Fibroblast of upper back skin (primary cell): ENCODE results near the gene NPW.
A peak's percentile ranks its signal among the peaks of the same experiment; 100 is the strongest.

Experiments used
- DNase-seq: peaks from one replicate; pipeline ENCODE4 v3.0.0-alpha.2; 2013

The NPW gene

GRCh38 chr16:2019518-2019920 lies at the start of gene NPW:
Gene NPW (plus strand): TSS chr16:2019785.
- no peak for DNase-seq

DNA sequence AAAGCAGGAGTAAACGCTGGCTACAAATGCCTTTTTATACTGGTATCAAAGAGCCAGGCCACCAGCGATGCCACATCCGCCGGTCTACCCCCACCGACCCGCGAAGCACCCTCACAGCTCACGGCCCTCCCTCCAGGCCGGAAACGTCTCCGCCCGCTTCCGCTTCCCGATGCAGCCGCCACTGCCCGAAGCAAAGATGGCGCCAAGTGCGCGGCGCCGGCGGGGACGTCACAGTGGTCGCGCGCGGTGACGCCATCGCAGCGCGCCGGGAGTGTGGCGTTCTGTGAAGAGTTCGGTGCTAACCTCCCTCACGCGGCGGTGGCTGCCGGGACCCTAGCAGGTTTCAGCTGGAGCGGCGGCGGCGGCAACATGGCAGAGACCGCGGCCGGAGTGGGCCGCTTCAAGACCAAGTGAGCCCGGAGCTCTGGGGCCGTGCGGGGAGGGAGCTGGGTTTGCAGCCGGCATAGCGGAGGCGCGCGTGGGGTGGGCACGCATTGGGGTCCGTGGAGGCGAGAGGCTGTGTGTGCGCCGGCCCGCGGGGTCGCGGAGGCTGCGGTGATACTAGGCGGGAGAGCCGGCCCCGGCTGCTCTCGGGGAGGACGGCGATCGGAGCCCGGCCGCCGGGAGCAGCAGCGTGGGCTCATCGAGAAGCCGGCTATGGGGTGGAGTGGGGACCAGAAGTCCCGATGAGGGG lies 47.6 kb upstream of the NPW start, which contains the start of gene TBL3:
TBL3 (plus strand) TSS at position 258 of the 694 bp plus-strand sequence; CDS start at position 370, 112 bp downstream.
- peak; percentile 95 for DNase-seq

DNA sequence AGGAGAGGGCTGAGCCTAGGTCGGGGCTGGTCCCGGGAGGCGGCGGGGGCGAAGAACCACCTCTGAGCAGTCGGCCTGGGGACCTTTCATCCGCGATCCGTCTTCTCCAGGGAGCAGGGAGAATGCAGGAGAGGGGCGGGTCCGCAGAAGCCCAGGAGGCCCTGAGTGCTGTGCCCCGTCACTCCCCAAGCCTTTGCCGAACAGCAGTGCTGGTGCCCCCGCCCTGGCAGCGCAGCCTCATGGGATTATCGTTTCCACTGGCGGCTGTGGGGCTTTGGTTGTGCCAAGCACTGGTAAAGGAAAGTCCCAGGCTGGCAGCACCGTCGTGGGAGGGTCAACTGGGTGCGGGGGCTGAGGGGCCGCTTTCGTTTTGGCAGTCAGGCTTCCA lies 47.1 kb upstream of the NPW start:
- DNase-seq, result no peak

- no peak for DNase-seq
Observed at GRCh38 chr16:1973461-1974156, 46.0 kb upstream of the NPW start.

DNA sequence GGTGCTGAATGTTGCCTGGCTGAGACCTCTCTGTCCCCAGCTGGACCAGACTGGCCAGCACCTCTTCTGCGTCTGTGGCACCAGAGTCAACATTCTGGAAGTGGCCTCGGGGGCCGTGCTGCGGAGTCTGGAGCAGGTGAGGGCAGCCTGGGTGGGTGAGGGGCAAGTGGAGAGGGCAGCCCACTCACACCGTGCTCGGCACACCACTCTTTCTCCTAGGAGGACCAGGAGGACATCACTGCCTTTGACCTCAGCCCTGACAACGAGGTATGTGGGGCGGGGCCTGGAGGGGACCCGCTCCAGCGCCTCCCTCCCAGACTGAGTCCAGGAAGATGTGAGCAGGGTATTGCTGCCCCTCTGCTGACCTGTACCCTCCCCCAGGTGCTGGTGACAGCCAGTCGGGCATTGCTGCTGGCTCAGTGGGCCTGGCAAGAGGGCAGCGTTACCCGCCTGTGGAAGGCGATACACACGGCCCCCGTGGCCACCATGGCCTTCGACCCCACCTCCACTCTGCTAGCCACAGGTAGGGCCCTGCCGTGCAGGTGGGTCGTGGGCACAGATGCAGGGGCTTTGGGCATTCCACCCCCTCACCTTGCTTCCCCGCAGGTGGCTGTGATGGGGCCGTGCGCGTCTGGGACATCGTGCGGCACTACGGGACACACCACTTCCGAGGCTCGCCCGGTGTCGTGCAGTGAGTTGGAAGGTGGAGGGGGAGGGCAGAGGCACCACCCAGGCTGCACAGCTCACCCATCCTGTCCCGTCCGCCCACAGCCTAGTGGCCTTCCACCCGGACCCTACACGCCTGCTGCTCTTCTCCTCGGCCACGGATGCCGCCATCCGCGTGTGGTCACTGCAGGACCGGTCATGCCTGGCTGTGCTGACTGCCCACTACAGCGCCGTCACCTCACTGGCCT lies 45.2 kb upstream of the NPW start:
- no peak for DNase-seq

DNA sequence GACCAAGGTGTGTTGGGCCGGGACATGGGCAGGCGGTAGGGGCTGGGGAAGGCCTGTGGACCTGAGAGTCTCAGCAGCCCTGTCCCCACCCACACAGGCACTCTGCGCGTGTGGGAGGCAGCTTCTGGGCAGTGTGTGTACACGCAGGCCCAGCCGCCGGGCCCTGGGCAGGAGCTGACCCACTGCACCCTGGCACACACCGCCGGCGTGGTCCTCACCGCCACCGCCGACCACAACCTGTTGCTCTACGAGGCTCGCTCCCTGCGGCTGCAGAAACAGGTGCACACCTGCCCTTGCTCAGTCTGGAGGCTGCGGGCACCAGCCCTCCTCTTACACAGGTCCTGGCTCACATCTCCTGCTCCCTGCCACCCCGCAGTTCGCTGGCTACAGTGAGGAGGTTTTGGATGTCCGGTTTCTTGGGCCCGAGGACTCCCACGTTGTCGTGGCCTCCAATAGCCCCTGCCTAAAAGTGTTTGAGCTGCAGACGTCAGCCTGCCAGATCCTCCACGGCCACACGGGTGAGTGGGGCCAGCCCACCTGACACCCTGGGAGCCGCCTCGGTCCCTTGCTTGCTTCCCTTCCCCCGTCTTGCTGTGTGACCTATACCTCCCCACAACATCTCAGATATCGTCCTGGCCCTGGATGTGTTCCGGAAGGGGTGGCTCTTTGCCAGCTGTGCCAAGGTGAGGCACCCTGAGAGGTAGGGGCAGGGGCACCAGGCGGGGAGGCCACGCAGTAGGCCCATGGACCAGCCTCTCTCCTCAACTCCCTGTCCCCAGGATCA lies 44.0 kb upstream of the NPW start:
- no peak for DNase-seq

DNA sequence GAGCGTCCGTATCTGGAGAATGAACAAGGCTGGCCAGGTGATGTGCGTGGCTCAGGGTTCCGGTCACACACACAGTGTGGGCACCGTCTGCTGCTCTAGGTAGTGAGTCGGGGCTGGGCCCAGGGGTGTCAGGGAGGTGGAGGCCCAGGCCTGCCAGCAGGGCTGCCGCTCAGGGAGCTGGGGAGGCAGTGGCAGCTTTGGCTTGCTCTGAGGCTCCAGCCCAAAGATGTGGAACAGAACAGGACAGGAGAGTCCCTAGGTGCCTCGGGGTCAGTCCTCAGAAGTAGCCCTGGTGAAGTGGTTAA lies 43.4 kb upstream of the NPW start:
- DNase-seq, result no peak

DNA sequence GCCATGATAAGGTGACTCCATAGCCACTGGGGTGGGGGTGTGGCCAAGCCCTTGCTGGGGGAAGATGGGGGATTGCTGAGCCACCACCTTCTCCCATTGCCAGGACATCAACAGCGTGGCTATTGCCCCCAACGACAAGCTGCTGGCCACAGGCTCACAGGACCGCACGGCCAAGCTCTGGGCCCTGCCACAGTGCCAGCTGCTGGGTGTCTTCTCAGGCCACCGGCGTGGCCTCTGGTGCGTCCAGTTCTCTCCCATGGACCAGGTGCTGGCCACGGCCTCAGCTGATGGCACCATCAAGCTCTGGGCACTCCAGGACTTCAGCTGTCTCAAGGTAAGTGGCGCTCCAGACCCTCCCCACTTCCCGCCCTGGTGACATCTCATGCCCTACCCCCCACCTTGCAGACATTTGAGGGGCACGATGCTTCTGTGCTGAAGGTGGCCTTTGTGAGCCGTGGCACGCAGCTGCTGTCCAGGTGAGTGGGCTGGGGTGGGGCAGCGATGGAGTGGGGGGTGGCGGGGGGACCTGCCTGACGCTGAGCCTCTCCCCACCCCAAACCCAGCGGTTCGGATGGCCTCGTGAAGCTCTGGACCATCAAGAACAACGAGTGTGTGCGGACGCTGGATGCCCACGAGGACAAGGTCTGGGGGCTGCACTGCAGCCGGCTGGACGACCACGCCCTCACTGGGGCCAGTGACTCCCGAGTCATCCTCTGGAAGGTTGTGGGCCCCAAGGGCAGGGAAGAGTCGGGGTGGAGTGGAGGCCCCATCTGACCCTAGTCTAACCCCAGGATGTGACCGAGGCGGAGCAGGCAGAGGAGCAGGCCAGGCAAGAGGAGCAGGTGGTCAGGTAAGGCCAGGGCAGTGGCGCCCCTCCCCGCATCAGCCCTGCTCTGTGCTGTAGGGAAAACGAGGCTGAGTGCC lies 42.4 kb upstream of the NPW start:
- DNase-seq, result no peak

- DNase-seq, result no peak
Observed at GRCh38 chr16:1977875-1978268, 41.7 kb upstream of the NPW start.

- DNase-seq, result no peak
Observed at GRCh38 chr16:1978476-1979120, 41.0 kb upstream of the NPW start.

GRCh38 chr16:1979271-1980029 lies 40.1 kb upstream of the NPW start:
- no peak for DNase-seq

DNA sequence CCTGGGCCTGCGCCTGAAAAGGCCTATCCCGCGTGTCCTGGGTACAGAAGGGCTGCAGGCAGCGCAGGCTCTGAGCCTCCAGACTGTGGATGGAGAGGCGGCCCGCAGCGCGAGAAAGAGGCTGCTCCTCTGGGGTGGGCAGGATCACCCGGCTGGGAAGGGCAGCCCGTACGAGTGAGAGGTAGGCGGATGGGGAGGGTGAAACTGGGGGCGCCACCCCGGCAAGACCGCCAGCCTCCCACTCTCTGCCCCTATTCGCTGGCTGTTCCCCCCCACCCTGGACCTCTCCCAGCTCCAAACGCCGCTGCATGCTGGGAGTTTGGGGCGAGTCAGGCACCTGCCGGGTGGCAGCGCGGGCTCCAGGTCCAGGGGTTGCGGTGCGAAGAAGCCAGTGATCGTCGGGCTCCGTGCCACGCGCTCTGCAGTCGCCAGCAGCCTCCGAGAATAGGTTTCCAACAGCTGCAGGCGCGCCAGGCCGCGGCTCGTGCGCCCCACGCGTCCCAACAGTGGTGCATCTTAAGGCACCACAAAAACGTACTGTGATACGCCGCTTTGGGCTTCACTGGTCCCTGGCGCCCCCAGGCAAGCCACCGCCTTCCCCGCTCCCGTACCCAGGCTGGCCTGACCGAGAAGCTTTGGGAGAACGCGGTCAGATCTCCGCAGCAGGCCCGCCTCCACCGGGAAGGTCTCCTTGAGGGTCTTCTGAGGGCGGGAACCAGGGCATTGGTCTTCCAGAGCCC lies 39.4 kb upstream of the NPW start:
- DNase-seq, result no peak

DNA sequence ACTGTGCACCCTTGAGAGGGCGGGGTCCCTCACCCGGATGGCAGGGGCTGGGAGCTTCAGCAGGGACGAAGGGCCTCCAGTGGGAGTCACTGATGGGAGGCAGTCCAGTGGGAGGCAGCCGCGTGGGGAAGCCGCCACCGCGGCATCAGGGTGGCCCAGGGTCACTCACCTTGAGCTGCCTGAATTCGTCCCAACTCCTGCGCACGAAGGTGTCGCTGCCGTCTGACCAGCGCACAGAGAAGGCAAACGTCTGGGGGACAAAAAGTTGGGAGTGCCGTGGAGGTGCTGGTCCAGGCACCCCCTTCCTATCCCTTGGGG lies 38.9 kb upstream of the NPW start:
- DNase-seq, result no peak

GRCh38 chr16:1981398-1981836 lies 38.2 kb upstream of the NPW start, which contains the start of gene NOXO1:
Gene NOXO1 (minus strand): TSS chr16:1981469. CDS start chr16:1981179, 290 bp downstream.
- DNase-seq, result no peak

- no peak for DNase-seq
Observed at GRCh38 chr16:1982013-1982433, 37.6 kb upstream of the NPW start.

DNA sequence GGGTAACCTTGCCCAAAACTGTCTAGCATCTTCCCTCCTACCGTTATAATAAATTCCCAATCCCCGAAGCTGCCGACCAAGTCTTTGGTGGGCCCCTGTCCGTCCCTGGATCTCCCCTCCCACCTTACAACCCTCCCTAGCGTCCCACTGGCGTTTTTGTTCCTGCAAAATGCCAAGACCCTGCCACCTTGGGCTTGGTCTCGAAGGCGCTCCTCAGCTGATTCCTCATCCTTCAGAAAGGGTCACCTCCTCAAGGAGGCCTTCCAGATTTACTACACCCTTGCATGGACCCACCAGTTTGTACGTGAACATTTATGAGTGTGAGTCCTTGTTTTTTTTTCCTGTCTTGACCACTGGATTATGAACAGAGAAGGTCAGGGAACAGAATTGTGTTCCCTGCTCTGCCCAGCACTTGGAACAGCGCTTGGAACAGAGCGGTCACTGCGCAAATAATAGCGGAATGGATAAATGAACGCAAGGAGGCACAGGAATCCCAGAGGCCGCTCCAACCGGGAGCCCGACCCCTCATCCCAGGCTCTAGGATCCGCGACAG lies 36.5 kb upstream of the NPW start:
- DNase-seq, result no peak

DNA sequence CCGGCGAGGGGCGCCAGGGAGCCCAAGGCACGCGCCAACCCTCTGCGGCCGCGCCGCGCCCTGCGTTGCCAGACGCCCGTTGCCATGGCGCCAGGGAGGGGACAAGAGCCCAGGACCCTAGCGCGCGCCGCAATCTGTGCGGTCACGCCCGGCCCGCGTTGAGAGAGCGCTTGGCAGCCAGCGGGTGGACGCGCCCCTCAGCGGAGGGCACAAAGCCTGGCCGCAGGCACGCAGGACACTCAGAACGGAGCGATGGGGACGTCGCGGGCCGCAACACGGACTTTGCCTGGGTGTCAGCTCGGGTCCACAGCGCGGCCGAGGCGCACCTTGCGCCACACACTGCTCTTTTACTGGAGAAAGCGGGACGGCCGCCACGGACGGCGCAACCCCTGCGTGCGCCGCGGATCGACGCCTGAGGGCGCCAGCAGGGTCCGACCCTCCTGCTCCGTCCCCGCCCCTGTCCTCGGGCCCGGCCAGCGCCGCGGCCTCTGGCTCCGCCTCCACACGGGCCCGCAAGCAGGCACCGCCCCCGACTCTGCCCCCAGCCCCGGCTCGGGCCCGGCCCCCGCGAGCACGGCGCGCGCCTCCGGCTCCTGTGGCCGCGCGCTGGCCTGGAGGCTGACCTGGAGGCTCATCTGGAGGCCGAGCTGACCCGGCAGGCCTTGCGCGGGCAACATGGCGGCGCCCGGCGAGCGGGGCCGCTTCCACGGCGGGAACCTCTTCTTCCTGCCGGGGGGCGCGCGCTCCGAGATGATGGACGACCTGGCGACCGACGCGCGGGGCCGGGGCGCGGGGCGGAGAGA lies 35.8 kb upstream of the NPW start, which contains the start of gene GFER:
GFER (plus strand) TSS at position 650 of the 803 bp plus-strand sequence; CDS start at position 676, 26 bp downstream.
- DNase-seq, result peak; percentile 89
